ENCODE results near the gene HBE1. TPM values are rescaled to one million over a fixed set of nuclear protein-coding genes. Genes with fewer than 3 reads are reported as not detected.
"Not testable (repeated sequence)": the region's sequence is repeated elsewhere in the genome, so short reads cannot be mapped to it uniquely, and the experiment has no call there.

The HBE1 gene
- polyA plus RNA-seq, 1 donor = 5.6 TPM

GRCh38 chr11:5297721-5298323 is 28.1 kb upstream of the HBE1 start:
- WGBS (ENCODE audit: insufficient coverage, low lambda C conversion rate) = 44% methylated on average over 2 of the region's 4 CpGs
- no peaks in the 10 kb centered on the region for H3K4me1 ChIP-seq (ENCODE audit: control insufficient read depth, insufficient read depth, low read length)
- no peak overlapping the region for H3K4me3 ChIP-seq (ENCODE audit: low read length)

DNA sequence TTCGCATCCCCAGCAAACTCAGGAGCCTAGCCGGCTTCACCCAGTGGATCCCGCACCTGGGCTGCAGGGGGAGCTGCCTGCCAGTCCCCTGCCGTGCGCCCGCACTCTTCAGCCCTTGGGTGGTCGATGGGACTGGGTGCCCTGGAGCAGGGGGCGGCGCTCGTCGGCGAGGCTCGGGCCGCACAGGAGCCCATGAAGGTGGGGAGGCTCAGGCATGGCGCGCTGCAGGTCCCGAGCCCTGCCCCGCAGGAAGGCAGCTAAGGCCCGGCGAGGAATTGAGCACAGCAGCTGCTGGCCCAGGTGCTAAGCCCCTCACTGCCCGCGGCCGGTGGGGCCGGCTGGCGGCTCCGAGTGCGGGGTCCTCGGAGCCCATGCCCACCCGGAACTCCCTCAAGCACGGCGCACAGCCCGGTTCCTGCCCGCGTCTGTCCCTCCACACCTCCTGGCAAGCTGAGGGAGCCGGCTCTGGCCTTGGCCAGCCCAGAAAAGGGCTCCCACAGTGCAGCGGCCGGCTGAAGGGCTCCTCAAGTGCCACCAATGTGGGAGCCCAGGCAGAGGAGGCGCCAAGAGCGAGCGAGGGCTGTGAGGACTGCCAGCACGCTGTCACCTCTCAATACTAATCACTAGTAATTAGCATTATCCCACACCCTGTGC is 24.7 kb upstream of the HBE1 start:
- H3K27me3 ChIP-seq (ENCODE audit: control insufficient read depth, insufficient read depth, low read length); H3K4me3 ChIP-seq (ENCODE audit: low read length); H3K9me3 ChIP-seq (ENCODE audit: control insufficient read depth, low read depth, low read length); H3K4me1 ChIP-seq (ENCODE audit: control insufficient read depth, insufficient read depth, low read length); H3K36me3 ChIP-seq (ENCODE audit: control insufficient read depth, insufficient read depth, low read length); DNase-seq; H3K27ac ChIP-seq (ENCODE audit: low read length): not testable (repeated sequence)
- WGBS (ENCODE audit: insufficient coverage, low lambda C conversion rate) = no CpG with 5 or more reads among the region's 41 CpGs

More at GRCh38 chr11:5297721-5298323, 28.1 kb upstream of the HBE1 start:
- H3K27ac ChIP-seq (ENCODE audit: low read length) = no peak overlapping the region
- H3K36me3 ChIP-seq (ENCODE audit: control insufficient read depth, insufficient read depth, low read length) = no peaks in the 10 kb centered on the region
- peaks cover 7% of the 10 kb centered on the region for H3K9me3 ChIP-seq (ENCODE audit: control insufficient read depth, low read depth, low read length)
- no peaks in the 10 kb centered on the region for H3K27me3 ChIP-seq (ENCODE audit: control insufficient read depth, insufficient read depth, low read length)
- DNase-seq = no peak

- H3K4me3 ChIP-seq (ENCODE audit: low read length) = no peak overlapping the region
- 91% methylated on average over 4 of the region's 8 CpGs for WGBS (ENCODE audit: insufficient coverage, low lambda C conversion rate)
- H3K27ac ChIP-seq (ENCODE audit: low read length) = no peak overlapping the region
- H3K9me3 ChIP-seq (ENCODE audit: control insufficient read depth, low read depth, low read length) = peaks cover 7% of the 10 kb centered on the region
- H3K27me3 ChIP-seq (ENCODE audit: control insufficient read depth, insufficient read depth, low read length) = no peaks in the 10 kb centered on the region
- H3K36me3 ChIP-seq (ENCODE audit: control insufficient read depth, insufficient read depth, low read length) = no peaks in the 10 kb centered on the region
- no peak for DNase-seq
- H3K4me1 ChIP-seq (ENCODE audit: control insufficient read depth, insufficient read depth, low read length) = no peaks in the 10 kb centered on the region
Measured at GRCh38 chr11:5293028-5293427, 23.3 kb upstream of the HBE1 start.

DNA sequence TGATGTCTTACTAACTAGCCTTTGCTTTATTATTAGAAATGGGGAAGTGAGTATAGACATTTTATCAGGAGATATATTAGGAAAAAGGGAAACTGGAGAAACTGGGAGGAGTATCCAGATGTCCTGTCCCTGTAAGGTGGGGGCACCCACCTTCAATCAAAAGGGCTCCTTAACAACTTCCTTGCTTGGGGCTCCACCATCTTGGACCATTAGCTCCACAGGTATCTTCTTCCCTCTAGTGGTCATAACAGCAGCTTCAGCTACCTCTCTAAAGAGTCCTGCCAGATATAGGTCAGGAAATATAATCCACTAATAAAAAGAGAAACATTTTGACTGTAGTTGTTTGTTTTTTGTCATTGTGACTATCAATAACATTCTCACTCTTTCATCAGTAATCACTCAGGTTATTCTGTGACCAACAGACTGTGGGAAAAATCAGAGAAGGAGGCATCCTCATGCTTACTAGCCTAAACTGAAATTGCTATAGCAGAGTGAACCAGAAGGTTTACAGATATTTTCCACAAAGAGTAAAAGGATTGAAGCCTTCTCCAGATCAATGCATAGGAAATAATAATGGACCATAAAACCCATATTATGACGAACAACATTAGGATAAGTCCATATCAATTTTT is 21.6 kb upstream of the HBE1 start:
- H3K27me3 ChIP-seq (ENCODE audit: control insufficient read depth, insufficient read depth, low read length) = no peaks in the 10 kb centered on the region
- no peak for DNase-seq
- H3K4me3 ChIP-seq (ENCODE audit: low read length) = no peak overlapping the region
- no peaks in the 10 kb centered on the region for H3K4me1 ChIP-seq (ENCODE audit: control insufficient read depth, insufficient read depth, low read length)
- H3K36me3 ChIP-seq (ENCODE audit: control insufficient read depth, insufficient read depth, low read length) = no peaks in the 10 kb centered on the region
- H3K9me3 ChIP-seq (ENCODE audit: control insufficient read depth, low read depth, low read length) = peaks cover 7% of the 10 kb centered on the region
- no peak overlapping the region for H3K27ac ChIP-seq (ENCODE audit: low read length)
- WGBS (ENCODE audit: insufficient coverage, low lambda C conversion rate) = 88% methylated on average over 1 of the region's 1 CpG

DNA sequence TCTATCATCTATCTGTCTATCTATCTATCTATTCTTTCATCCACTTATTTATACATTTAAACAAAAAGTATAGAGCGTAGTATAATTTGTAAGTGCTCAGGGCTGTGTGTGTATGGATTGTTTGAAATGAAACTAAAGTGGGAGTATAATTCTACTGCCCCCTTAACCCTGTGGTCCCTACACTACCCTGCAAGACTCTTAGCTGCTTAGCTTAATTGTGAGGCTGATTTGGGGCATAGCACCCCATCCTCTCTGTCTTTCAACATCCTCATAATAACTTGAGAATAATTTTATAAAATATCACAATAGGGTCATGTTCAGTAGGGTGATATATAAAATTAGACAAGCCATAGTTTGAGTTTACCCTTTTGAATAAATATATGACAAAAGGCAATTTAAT is 20.4 kb upstream of the HBE1 start:
- Histone ChIP-seq H3K4me3 (ENCODE audit: low read length) (no peak overlapping the region), H3K27me3 (ENCODE audit: control insufficient read depth, insufficient read depth, low read length) (no peaks in the 10 kb centered on the region), H3K36me3 (ENCODE audit: control insufficient read depth, insufficient read depth, low read length) (no peaks in the 10 kb centered on the region), H3K9me3 (ENCODE audit: control insufficient read depth, low read depth, low read length) (peaks cover 7% of the 10 kb centered on the region), H3K4me1 (ENCODE audit: control insufficient read depth, insufficient read depth, low read length) (no peaks in the 10 kb centered on the region), H3K27ac (ENCODE audit: low read length) (no peak overlapping the region)
- 100% methylated on average over 1 of the region's 1 CpG for WGBS (ENCODE audit: insufficient coverage, low lambda C conversion rate)
- DNase-seq = no peak

DNA sequence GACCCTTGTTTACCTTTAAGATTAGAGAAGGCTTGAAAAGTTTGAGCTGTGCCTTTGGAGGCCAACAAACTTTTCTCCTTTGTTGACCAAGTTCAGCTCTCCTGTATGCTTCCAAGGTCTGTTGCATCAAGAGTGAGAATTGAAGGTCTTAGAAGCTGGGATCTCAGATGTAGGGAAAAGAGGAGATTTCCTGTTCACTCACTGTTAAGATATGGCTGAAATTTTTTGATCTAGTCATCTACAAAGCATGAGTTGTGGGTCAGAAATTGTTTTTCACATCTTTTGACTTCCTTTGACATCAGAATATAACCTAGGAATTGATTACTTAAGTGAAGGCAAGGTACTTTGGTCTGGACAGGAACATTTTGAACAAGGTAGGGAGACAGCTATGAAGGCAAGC is 20.0 kb upstream of the HBE1 start:
- Histone ChIP-seq H3K36me3 (ENCODE audit: control insufficient read depth, insufficient read depth, low read length) (no peaks in the 10 kb centered on the region), H3K4me3 (ENCODE audit: low read length) (no peak overlapping the region), H3K27me3 (ENCODE audit: control insufficient read depth, insufficient read depth, low read length) (no peaks in the 10 kb centered on the region), H3K27ac (ENCODE audit: low read length) (no peak overlapping the region), H3K9me3 (ENCODE audit: control insufficient read depth, low read depth, low read length) (peaks cover 6% of the 10 kb centered on the region), H3K4me1 (ENCODE audit: control insufficient read depth, insufficient read depth, low read length) (no peaks in the 10 kb centered on the region)
- DNase-seq = no peak

DNA sequence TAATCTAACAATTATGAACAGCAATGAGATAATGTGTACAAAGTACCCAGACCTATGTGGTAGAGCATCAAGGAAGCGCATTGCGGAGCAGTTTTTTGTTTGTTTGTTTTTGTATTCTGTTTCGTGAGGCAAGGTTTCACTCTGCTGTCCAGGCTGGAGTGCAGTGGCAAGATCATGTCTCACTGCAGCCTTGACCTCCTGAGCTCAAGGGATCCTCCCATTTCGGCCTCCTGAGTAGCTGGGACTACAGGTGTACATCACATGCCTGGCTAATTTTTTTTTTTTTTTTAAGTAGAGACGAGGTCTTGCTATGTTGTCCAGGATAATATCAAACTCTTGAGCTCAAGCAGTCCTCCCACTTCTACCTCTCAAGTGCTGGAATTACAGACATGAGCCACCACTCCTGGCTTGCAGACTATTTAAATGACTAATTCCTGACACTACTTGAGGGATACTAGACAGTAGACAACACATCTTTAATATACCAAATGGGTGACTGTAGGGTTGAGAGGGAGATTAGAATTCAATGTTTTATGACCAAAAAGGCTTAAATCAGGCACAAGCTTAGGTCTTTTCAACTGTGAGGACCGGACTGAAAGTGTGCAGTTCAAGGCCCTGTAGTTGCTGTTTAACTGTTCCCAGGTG is 19.3 kb upstream of the HBE1 start:
- no peak overlapping the region for H3K4me3 ChIP-seq (ENCODE audit: low read length)
- WGBS (ENCODE audit: insufficient coverage, low lambda C conversion rate) = 100% methylated on average over 3 of the region's 6 CpGs
- no peaks in the 10 kb centered on the region for H3K27me3 ChIP-seq (ENCODE audit: control insufficient read depth, insufficient read depth, low read length)
- H3K9me3 ChIP-seq (ENCODE audit: control insufficient read depth, low read depth, low read length) = no peaks in the 10 kb centered on the region
- no peak for DNase-seq
- no peaks in the 10 kb centered on the region for H3K4me1 ChIP-seq (ENCODE audit: control insufficient read depth, insufficient read depth, low read length)
- H3K36me3 ChIP-seq (ENCODE audit: control insufficient read depth, insufficient read depth, low read length) = no peaks in the 10 kb centered on the region
- no peak overlapping the region for H3K27ac ChIP-seq (ENCODE audit: low read length)

DNA sequence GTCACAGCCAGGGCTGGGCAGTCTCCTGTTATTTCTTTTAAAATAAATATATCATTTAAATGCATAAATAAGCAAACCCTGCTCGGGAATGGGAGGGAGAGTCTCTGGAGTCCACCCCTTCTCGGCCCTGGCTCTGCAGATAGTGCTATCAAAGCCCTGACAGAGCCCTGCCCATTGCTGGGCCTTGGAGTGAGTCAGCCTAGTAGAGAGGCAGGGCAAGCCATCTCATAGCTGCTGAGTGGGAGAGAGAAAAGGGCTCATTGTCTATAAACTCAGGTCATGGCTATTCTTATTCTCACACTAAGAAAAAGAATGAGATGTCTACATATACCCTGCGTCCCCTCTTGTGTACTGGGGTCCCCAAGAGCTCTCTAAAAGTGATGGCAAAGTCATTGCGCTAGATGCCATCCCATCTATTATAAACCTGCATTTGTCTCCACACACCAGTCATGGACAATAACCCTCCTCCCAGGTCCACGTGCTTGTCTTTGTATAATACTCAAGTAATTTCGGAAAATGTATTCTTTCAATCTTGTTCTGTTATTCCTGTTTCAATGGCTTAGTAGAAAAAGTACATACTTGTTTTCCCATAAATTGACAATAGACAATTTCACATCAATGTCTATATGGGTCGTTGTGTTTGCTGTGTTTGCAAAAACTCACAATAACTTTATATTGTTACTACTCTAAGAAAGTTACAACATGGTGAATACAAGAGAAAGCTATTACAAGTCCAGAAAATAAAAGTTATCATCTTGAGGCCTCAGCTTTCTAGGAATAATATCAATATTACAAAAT is 18.6 kb upstream of the HBE1 start:
- Histone ChIP-seq H3K27ac (ENCODE audit: low read length) (no peak overlapping the region), H3K9me3 (ENCODE audit: control insufficient read depth, low read depth, low read length) (no peaks in the 10 kb centered on the region), H3K36me3 (ENCODE audit: control insufficient read depth, insufficient read depth, low read length) (no peaks in the 10 kb centered on the region), H3K27me3 (ENCODE audit: control insufficient read depth, insufficient read depth, low read length) (no peaks in the 10 kb centered on the region), H3K4me3 (ENCODE audit: low read length) (no peak overlapping the region), H3K4me1 (ENCODE audit: control insufficient read depth, insufficient read depth, low read length) (no peaks in the 10 kb centered on the region)
- WGBS (ENCODE audit: insufficient coverage, low lambda C conversion rate) = 100% methylated on average over 1 of the region's 7 CpGs
- DNase-seq = peak in 1 of 2 donors; percentile 4

- Histone ChIP-seq H3K9me3 (ENCODE audit: control insufficient read depth, low read depth, low read length) (no peaks in the 10 kb centered on the region), H3K4me3 (ENCODE audit: low read length) (no peak overlapping the region), H3K4me1 (ENCODE audit: control insufficient read depth, insufficient read depth, low read length) (no peaks in the 10 kb centered on the region), H3K27me3 (ENCODE audit: control insufficient read depth, insufficient read depth, low read length) (no peaks in the 10 kb centered on the region), H3K36me3 (ENCODE audit: control insufficient read depth, insufficient read depth, low read length) (no peaks in the 10 kb centered on the region), H3K27ac (ENCODE audit: low read length) (no peak overlapping the region)
- DNase-seq = no peak
- no CpG with 5 or more reads among the region's 3 CpGs for WGBS (ENCODE audit: insufficient coverage, low lambda C conversion rate)
Measured at GRCh38 chr11:5286901-5287300, 17.2 kb upstream of the HBE1 start.

- Histone ChIP-seq H3K27ac (ENCODE audit: low read length) (no peak overlapping the region), H3K36me3 (ENCODE audit: control insufficient read depth, insufficient read depth, low read length) (no peaks in the 10 kb centered on the region), H3K27me3 (ENCODE audit: control insufficient read depth, insufficient read depth, low read length) (no peaks in the 10 kb centered on the region), H3K4me1 (ENCODE audit: control insufficient read depth, insufficient read depth, low read length) (no peaks in the 10 kb centered on the region), H3K9me3 (ENCODE audit: control insufficient read depth, low read depth, low read length) (no peaks in the 10 kb centered on the region), H3K4me3 (ENCODE audit: low read length) (no peak overlapping the region)
- WGBS (ENCODE audit: insufficient coverage, low lambda C conversion rate) = no CpG with 5 or more reads among the region's 1 CpG
- DNase-seq = no peak
Measured at GRCh38 chr11:5286351-5286750, 16.6 kb upstream of the HBE1 start.
